H9 (cell line): ENCODE measurements around the gene DSC1. TPM values are rescaled to one million over a fixed set of nuclear protein-coding genes. Genes with fewer than 3 reads are reported as not detected.

Experiments used
- DNase-seq: peaks from one replicate; pipeline ENCODE4 v3.0.0-alpha.2; 2017
- H2AFZ ChIP-seq: one replicate; pipeline ENCODE4 v1.6.1; 2013; ENCODE audit warnings: mild to moderate bottlenecking, low read length, control low read depth, moderate library complexity
- H2AK5ac ChIP-seq: 2 replicates; pipeline ENCODE4 v1.6.1; 2013; ENCODE audit warnings: low read length, control low read depth, mixed read lengths; ENCODE audit not compliant: insufficient read length
- H2BK120ac ChIP-seq: one replicate; pipeline ENCODE4 v1.6.1; 2013; ENCODE audit warnings: low read depth, mild to moderate bottlenecking, low read length, control low read depth, inconsistent platforms; ENCODE audit not compliant: poor library complexity, severe bottlenecking
- H2BK12ac ChIP-seq: 2 replicates; pipeline ENCODE4 v1.6.1; 2013; ENCODE audit warnings: low read length, control low read depth, mixed read lengths, low read depth; ENCODE audit not compliant: insufficient read length
- H2BK15ac ChIP-seq: 2 replicates; pipeline ENCODE4 v1.6.1; 2013; ENCODE audit warnings: low read depth, low read length, control low read depth
- H2BK20ac ChIP-seq: one replicate; pipeline ENCODE4 v1.6.1; 2013; ENCODE audit warnings: low read depth, mild to moderate bottlenecking, low read length, control low read depth, inconsistent platforms; ENCODE audit not compliant: poor library complexity, severe bottlenecking
- H2BK5ac ChIP-seq: 2 replicates; pipeline ENCODE4 v1.6.1; 2013; ENCODE audit warnings: low read length, control low read depth, mixed read lengths; ENCODE audit not compliant: insufficient read length
- H3K14ac ChIP-seq: 2 replicates; pipeline ENCODE4 v1.6.1; 2013; ENCODE audit warnings: low read length, control low read depth; ENCODE audit not compliant: insufficient read depth
- H3K18ac ChIP-seq: 2 replicates; pipeline ENCODE4 v1.6.1; 2013; ENCODE audit warnings: low read depth, mild to moderate bottlenecking, mixed read lengths, low read length, control low read depth; ENCODE audit not compliant: insufficient read length
- H3K23ac ChIP-seq: 2 replicates; pipeline ENCODE4 v1.6.1; 2013; ENCODE audit warnings: low read length, control low read depth, mixed read lengths, low read depth; ENCODE audit not compliant: insufficient read length
- H3K23me2 ChIP-seq: 2 replicates; pipeline ENCODE4 v1.6.1; 2013; ENCODE audit warnings: low read depth, mild to moderate bottlenecking, mixed read lengths, low read length, control low read depth; ENCODE audit not compliant: insufficient read length, poor library complexity, severe bottlenecking
- H3K27ac ChIP-seq: 2 replicates; pipeline ENCODE4 v1.5.1; 2013; ENCODE audit warnings: low read length, control low read depth, mixed read lengths, low read depth; ENCODE audit not compliant: insufficient read length
- H3K27me3 ChIP-seq: 2 replicates; pipeline ENCODE4 v1.6.1; 2013; ENCODE audit warnings: low read length, control low read depth, inconsistent platforms; ENCODE audit not compliant: insufficient read depth
- H3K4ac ChIP-seq: 2 replicates; pipeline ENCODE4 v1.6.1; 2013; ENCODE audit warnings: low read depth, mild to moderate bottlenecking, control low read depth, inconsistent platforms, low read length, moderate library complexity
- H3K4me1 ChIP-seq: 2 replicates; pipeline ENCODE4 v1.6.1; 2013; ENCODE audit warnings: low read length, control low read depth, inconsistent platforms; ENCODE audit not compliant: insufficient read depth
- H3K4me2 ChIP-seq: 2 replicates; pipeline ENCODE4 v1.6.1; 2013; ENCODE audit warnings: low read length, control low read depth, mixed read lengths; ENCODE audit not compliant: insufficient read length, insufficient read depth
- H3K56ac ChIP-seq: 2 replicates; pipeline ENCODE4 v1.6.1; 2013; ENCODE audit warnings: low read depth, mild to moderate bottlenecking, mixed read lengths, low read length, control low read depth; ENCODE audit not compliant: insufficient read length
- H3K79me1 ChIP-seq: 2 replicates; pipeline ENCODE4 v1.6.1; 2013; ENCODE audit warnings: low read depth, mild to moderate bottlenecking, moderate library complexity, low read length, control low read depth, inconsistent platforms; ENCODE audit not compliant: insufficient read depth, poor library complexity, severe bottlenecking
- H3K79me2 ChIP-seq: 2 replicates; pipeline ENCODE4 v1.6.1; 2013; ENCODE audit warnings: low read length, control low read depth, inconsistent platforms; ENCODE audit not compliant: insufficient read depth
- H3K9ac ChIP-seq: 2 replicates; pipeline ENCODE4 v1.6.1; 2013; ENCODE audit warnings: low read length, control low read depth, mixed read lengths; ENCODE audit not compliant: insufficient read length; ENCODE audit errors: extremely low read depth
- H3K9me3 ChIP-seq: one replicate; pipeline ENCODE4 v1.6.1; 2013; ENCODE audit warnings: low read depth, low read length, inconsistent platforms; ENCODE audit not compliant: control insufficient read depth
- H3T11ph ChIP-seq: one replicate; pipeline ENCODE4 v1.6.1; 2013; ENCODE audit warnings: mild to moderate bottlenecking, low read length, control low read depth, inconsistent platforms
- H4K20me1 ChIP-seq: one replicate; pipeline ENCODE4 v1.6.1; 2013; ENCODE audit not compliant: control insufficient read depth, insufficient read length, insufficient read depth
- H4K5ac ChIP-seq: 2 replicates; pipeline ENCODE4 v1.6.1; 2013; ENCODE audit warnings: low read depth, mild to moderate bottlenecking, mixed read lengths, low read length, control low read depth; ENCODE audit not compliant: insufficient read length
- H4K8ac ChIP-seq: replicated peaks from 2 replicates; pipeline ENCODE4 v1.6.1; 2013; ENCODE audit warnings: low read length, control low read depth, mixed read lengths, low read depth; ENCODE audit not compliant: insufficient read length
- H4K91ac ChIP-seq: 2 replicates; pipeline ENCODE4 v1.6.1; 2013; ENCODE audit warnings: low read depth, mild to moderate bottlenecking, moderate library complexity, mixed read lengths, low read length, control low read depth; ENCODE audit not compliant: insufficient read length
- H3K27ac Mint-ChIP-seq, 3 experiments: 2 replicates in 2 of 3; 3 replicates in 1 of 3; pipeline ENCODE4 v1.8.0; 2020 to 2021; ENCODE audit warnings: mixed read lengths in 3 of 3, mild to moderate bottlenecking in 1 of 3, moderate library complexity in 1 of 3
- H3K27me3 Mint-ChIP-seq: 2 replicates; pipeline ENCODE4 v1.8.0; 2021; ENCODE audit warnings: low read depth, mild to moderate bottlenecking, moderate library complexity, mixed read lengths
- H3K36me3 Mint-ChIP-seq, 3 experiments: 2 replicates in 2 of 3; 3 replicates in 1 of 3; pipeline ENCODE4 v1.8.0; 2020 to 2021; ENCODE audit warnings: low read depth in 3 of 3, mixed read lengths in 3 of 3; ENCODE audit not compliant: insufficient read depth in 1 of 3
- H3K4me1 Mint-ChIP-seq, 2 experiments: 2 replicates each; pipeline ENCODE4 v1.8.0; 2020; ENCODE audit warnings: mixed read lengths in 2 of 2
- H3K4me3 Mint-ChIP-seq, 2 experiments: 2 replicates in 1 of 2; 3 replicates in 1 of 2; pipeline ENCODE4 v1.8.0; 2020 to 2021; ENCODE audit warnings: mild to moderate bottlenecking in 2 of 2, mixed read lengths in 2 of 2, moderate library complexity in 1 of 2
- H3K9me3 Mint-ChIP-seq, 2 experiments: 2 replicates in 1 of 2; 3 replicates in 1 of 2; pipeline ENCODE4 v1.8.0; 2020; ENCODE audit warnings: mild to moderate bottlenecking in 2 of 2, mixed read lengths in 2 of 2, moderate library complexity in 1 of 2
- CTCF ChIP-seq: fragments of 200-600 bp; sonication (generic); conservative IDR thresholded peaks from 3 replicates; pipeline ENCODE4 v1.8.0; 2021; ENCODE audit warnings: antibody characterized with exemption, mild to moderate bottlenecking
- WGBS: extraction: QIAGEN DNeasy Blood & Tissue Kit; methylation state at CpG from one replicate; pipeline ENCODE4 v1.1.7; 2013; ENCODE audit warnings: missing lambda C conversion rate, low lambda C conversion rate, mixed read lengths; ENCODE audit not compliant: insufficient read length; ENCODE audit errors: extremely low coverage; 5-methylcytosine and 5-hydroxymethylcytosine counted together
- total RNA-seq: library from RNA; stranded (reverse); gene quantifications from 2 replicates; pipeline ENCODE4 v1.2.1, GENCODE V29; 2021

Gene DSC1
- total RNA-seq, 1 experiment from 2014 or later = not detected

GRCh38 chr18:31148600-31148999, 14.1 kb downstream of the DSC1 start:
- Histone ChIP-seq H3K23ac (no peak overlapping the region), H2BK120ac (no peak overlapping the region), H3K56ac (no peak overlapping the region), H2BK20ac (no peak overlapping the region), H3K27ac (no peak overlapping the region), H3K79me1 (no peaks in the 10 kb centered on the region), H3K18ac (no peak overlapping the region), H2AK5ac (no peak overlapping the region), H3K4ac (no peak overlapping the region), H3K9me3 (no peaks in the 10 kb centered on the region), H4K8ac (no peak overlapping the region), H3K9ac (no peak overlapping the region), H3K14ac (no peak overlapping the region), H3K4me1 (no peaks in the 10 kb centered on the region), H3K4me2 (no peak overlapping the region), H3T11ph (no peak overlapping the region), H2BK15ac (no peak overlapping the region), H4K91ac (no peak overlapping the region), H3K23me2 (no peaks in the 10 kb centered on the region), H4K5ac (no peak overlapping the region), H3K27me3 (no peaks in the 10 kb centered on the region), H2BK12ac (no peak overlapping the region), H2AFZ (no peak overlapping the region), H4K20me1 (no peaks in the 10 kb centered on the region), H3K79me2 (no peaks in the 10 kb centered on the region), H2BK5ac (no peak overlapping the region)
- no peaks in the 10 kb centered on the region for H3K4me1 Mint-ChIP-seq
- no peak overlapping the region for H3K4me3 Mint-ChIP-seq
- H3K27me3 Mint-ChIP-seq = no peaks in the 10 kb centered on the region
- DNase-seq = no peak
- no peak for TF ChIP-seq CTCF
- no peaks in the 10 kb centered on the region; a peak in 1 of 5 replicates for H3K9me3 Mint-ChIP-seq
- WGBS = no CpG with 5 or more reads among the region's 3 CpGs
- no peaks in the 10 kb centered on the region; a peak in 1 of 7 replicates for H3K36me3 Mint-ChIP-seq
- no peak overlapping the region for H3K27ac Mint-ChIP-seq
